GM12801 (cell line): ENCODE measurements around the gene NECTIN4.

Experiments
- TF ChIP-seq, protein P1 (sequence below): IDR thresholded peaks from one replicate; pipeline ENCODE4 v1.5.1; 2011; ENCODE audit warnings: control low read depth; ENCODE audit not compliant: insufficient read length; ENCODE audit errors: extremely low read depth

NECTIN4 gene

GRCh38 chr1:161070761-161071160 lies 18.6 kb downstream of the NECTIN4 start:
- TF ChIP-seq, protein P1, sequence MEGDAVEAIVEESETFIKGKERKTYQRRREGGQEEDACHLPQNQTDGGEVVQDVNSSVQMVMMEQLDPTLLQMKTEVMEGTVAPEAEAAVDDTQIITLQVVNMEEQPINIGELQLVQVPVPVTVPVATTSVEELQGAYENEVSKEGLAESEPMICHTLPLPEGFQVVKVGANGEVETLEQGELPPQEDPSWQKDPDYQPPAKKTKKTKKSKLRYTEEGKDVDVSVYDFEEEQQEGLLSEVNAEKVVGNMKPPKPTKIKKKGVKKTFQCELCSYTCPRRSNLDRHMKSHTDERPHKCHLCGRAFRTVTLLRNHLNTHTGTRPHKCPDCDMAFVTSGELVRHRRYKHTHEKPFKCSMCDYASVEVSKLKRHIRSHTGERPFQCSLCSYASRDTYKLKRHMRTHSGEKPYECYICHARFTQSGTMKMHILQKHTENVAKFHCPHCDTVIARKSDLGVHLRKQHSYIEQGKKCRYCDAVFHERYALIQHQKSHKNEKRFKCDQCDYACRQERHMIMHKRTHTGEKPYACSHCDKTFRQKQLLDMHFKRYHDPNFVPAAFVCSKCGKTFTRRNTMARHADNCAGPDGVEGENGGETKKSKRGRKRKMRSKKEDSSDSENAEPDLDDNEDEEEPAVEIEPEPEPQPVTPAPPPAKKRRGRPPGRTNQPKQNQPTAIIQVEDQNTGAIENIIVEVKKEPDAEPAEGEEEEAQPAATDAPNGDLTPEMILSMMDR: no peak

GRCh38 chr1:161069731-161070270 lies 19.6 kb downstream of the NECTIN4 start, which contains the start of gene ARHGAP30:
Gene ARHGAP30 (minus strand): TSS chr1:161069891. CDS start chr1:161069624, 267 bp downstream.
- TF ChIP-seq, protein P1: no peak

GRCh38 chr1:161069241-161069640 lies 20.1 kb downstream of the NECTIN4 start:
- TF ChIP-seq, protein P1: no peak

- TF ChIP-seq, protein P1: no peak
Measured at GRCh38 chr1:161068306-161069234, 20.8 kb downstream of the NECTIN4 start.

DNA sequence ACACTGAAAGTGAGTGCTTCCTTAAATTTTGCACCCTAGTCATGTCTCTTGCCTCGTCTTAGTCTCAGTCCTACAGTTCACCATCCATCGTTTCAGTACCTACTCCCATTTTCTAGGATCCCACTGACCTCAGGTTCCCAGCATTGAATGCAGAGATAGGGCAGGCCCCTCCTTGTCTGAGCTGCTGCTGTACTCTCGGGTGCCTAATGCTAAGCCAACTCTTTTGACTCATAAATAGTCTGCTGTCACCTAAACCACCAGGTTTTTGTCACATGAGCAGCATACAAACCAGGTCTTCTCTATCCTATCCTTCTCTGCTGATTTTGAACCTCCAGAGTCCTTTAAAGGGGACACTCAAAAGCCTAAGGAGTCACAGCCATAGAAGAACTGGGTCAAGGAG lies 22.7 kb downstream of the NECTIN4 start:
- TF ChIP-seq, protein P1: no peak

DNA sequence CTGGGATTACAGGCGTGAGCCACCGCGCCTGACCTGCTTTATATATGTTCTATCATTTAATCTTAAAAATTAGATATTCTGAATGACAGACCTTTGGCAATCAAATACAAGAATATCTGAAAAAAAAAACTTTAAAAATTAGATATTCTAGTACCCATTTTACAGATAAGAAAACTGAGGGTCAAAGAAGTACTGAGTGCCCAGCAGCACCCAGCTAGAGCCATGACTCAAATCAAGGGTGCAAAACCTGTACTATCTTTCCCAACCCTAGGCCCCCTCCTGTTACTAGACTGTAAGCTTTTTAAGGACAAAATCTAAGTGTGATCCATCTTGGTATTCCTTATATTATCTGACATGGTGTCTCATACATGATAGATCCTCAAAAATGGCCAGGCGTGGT lies 27.9 kb downstream of the NECTIN4 start:
- TF ChIP-seq, protein P1: no peak

- TF ChIP-seq, protein P1: no peak
Measured at GRCh38 chr1:161059293-161059692, 30.1 kb downstream of the NECTIN4 start.
